D341Med (cell line): ENCODE measurements around the gene PXDN.
"Not testable (repeated sequence)": the region's sequence is repeated elsewhere in the genome, so short reads cannot be mapped to it uniquely, and the experiment has no call there.

Experiments used
- DNase-seq: peaks from one replicate; pipeline ENCODE4 v3.0.0; 2012; ENCODE audit warnings: low spot score

The PXDN gene

GRCh38 chr2:1744446-1745170 lies at the start of gene PXDN:
Gene PXDN (minus strand): TSS chr2:1744515. CDS start chr2:1744455, 60 bp downstream.
- DNase-seq = peak; percentile 42

GRCh38 chr2:1793868-1794445 lies 49.6 kb upstream of the PXDN start:
- DNase-seq = no peak

GRCh38 chr2:1793001-1793867 lies 48.9 kb upstream of the PXDN start:
- no peak for DNase-seq

DNA sequence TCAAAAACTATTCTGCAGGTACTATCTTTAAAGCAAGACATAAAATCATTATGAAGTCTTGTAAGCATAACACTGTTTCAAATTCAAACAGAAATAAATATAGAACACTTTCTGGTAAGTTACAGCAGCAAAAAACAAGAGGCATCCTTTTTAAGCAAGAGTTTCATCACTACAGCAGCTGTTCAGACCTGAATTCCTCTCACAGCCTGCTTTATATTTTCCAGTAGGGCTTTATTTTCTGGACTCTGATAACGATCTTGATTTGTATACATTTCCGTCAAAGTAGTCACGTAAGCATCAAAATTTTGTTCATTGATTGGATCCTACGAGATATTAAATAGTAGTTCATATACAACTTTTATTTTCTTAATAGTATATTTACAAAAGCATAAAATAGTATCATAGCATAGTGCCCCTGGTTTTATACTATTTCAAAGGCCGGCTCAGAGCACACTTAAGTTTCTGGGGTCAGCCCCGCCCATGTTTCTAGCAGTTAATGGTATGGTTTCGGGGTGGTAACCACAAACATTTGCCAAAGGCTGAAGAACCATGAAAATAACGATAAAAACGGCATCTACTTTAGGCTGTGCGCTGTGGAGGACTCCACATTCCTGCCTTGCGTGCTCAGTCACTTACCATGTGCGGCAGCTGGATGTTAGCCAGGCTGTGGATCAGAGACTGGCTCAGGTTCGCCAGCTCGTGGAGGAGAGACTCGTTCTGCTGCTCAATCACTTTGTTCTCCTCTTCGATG lies 47.5 kb upstream of the PXDN start:
- no peak for DNase-seq

DNA sequence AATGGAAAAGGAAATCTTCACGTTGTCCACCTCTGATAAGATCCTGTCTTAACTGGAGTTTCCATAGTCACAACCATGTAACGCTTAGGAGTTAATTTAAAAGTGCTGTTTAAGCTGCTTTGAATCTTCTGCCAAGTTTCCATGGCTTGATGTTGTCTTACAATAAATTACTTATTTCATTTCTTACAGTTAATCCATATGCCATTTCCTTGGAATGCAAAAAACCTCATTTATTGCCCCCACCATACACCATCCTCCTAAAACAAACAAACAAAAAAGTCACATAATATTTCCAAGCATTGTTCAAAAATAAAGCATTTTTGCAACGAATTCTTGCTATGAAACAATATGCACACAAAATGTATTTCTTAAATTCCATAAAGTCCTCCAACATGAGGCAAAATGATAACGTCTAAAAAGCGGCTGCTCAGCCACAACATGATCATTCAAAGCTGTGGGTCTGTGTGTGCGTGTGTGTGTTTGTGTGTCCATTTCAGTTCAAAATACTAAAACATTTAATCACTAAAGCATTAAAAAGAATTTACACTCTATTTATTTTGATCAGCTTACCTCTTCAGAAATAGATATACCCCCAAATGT lies 46.8 kb upstream of the PXDN start:
- no peak for DNase-seq

DNA sequence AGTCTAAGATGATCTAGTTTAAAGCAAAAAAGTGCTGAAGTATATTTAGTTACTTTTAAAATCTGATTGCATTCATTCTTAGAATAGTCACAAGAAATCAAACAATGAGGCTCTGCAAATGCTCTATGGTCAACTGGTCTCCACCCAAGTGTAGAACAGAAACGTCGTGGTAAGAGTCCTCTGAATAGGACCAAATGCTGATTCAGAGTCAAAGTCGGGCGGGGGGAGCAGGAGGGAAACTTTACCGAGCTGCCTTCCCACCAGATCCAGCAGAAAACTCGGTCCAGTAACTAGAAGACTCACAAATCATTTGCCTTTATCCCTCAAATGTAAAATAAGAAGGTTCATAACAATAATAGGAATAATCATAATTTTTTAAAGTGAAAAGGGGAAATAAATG lies 46.2 kb upstream of the PXDN start:
- no peak for DNase-seq

- no peak for DNase-seq
These were observed 45.3 kb upstream of the PXDN start for GRCh38 chr2:1789610-1790009.

GRCh38 chr2:1788478-1788959 lies 44.2 kb upstream of the PXDN start:
- DNase-seq = no peak

DNA sequence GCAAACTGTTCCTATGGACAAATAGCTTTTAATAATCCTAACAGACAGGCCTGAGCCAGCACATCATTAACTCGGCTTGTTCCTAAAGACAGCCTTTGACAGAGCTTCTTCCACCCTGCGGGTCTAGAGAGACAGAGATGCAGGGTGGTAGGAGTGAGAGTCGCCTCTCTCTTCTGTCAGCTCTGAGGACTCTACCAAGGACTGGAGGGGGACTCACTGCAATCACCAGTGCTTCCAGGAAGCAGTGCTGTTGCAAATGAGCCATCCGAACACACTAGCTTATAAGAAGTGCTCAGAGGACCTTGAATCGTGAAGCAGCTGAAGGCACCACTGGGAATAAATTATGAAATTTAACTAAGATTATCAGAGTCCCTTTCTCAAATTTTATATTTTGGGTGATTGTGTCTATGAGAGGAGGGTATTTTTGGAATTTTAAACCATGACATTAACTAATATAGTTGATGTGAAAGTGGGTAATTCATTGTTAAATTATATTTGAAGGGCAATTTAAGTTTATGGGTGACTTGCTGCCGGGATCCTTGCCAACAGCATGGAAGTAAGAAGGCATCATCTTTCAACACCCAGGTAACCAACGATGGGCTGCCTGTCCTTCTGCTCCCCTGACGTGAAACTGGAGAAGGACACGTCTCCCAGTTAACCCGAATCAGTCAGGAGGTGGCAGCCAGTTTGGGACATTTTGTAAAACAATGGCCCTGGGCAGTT lies 43.6 kb upstream of the PXDN start:
- DNase-seq = no peak

DNA sequence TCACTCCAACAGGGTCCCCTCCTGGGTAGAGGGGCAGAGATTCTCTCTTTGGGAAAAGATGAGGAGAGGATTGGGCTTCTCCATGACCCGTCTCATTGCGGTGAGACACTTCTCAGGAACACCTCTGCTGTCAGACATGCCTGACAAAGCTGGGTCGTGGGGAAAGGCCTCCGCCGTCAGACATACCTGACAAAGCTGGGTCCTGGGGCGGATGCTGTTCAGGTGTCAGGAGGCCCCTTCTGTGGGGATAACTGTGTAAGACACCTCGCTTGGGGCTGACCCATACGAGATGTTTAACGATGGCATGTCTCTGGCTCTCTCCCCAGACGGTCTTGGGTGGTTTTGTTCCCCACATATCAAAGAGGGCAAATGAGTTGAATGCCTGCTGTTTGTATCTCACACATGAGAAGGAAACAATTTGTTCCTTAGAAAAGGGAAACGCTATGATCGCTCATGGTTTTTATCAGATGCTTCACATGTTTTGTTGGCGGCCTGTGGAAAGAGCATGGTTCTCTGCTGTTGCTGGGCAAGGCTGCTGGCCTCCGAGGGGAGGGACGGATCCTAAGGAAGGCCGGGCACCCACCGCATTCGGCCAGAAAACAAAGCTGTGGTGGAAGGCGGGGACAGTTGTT lies 40.8 kb upstream of the PXDN start:
- no peak for DNase-seq

DNA sequence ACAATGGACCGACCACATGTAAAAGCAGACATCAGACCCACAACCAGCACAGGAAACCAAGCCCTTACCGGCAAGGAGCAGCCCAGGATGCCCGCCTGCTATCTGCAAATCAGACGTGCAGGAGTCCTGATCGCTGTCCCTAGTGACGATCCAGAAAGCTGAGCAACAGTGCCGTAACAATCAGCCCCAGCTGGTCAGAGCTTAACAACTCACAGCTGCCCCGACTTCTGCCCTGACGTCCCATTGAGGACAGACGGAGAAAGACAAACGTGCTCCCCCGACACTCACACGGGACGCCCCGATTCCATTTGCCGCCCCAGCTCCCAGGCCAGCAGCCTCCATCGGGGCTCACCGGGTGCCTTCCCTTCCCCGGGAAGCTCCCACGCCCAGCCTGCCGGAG lies 39.8 kb upstream of the PXDN start:
- no peak for DNase-seq

DNA sequence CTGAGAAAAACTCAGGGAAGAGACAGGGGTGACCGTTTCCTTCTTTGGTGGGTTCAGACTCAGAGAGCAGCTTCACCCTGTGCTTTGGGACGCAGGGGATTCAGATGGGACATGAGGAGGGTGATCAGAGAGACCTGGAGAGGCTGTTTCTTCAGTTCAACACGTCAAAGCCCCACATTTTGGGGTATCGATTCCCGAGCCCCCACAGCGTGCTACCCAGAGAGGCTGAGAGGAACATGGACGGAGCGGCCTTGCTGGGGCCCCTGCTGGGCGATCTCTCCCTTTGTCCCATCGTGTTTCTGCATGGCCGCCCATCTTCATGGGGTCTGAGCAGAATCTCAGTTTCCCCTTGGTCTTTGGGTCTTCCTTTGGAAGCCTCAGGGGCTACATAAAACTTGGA lies 38.2 kb upstream of the PXDN start:
- DNase-seq = no peak

- no peak for DNase-seq
These were observed 37.2 kb upstream of the PXDN start for GRCh38 chr2:1781291-1782080.

GRCh38 chr2:1780693-1781092 lies 36.4 kb upstream of the PXDN start:
- no peak for DNase-seq

DNA sequence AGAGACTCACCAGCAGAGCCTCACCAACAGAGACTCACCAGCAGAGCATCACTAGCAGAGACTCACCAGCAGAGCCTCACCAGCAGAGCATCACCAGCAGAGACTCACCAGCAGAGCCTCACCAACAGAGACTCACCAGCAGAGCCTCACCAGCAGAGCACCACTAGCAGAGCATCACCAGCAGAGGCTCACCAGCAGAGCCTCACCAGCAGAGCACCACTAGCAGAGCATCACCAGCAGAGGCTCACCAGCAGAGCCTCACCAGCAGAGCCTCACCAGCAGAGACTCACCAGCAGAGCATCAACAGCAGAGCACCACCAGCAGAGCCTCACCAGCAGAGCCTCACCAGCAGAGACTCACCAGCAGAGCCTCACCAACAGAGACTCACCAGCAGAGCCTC lies 35.7 kb upstream of the PXDN start:
- DNase-seq = not testable (repeated sequence)

- DNase-seq = no peak
These were observed 34.3 kb upstream of the PXDN start for GRCh38 chr2:1778566-1778965.

GRCh38 chr2:1777781-1778180 lies 33.5 kb upstream of the PXDN start:
- DNase-seq = no peak

DNA sequence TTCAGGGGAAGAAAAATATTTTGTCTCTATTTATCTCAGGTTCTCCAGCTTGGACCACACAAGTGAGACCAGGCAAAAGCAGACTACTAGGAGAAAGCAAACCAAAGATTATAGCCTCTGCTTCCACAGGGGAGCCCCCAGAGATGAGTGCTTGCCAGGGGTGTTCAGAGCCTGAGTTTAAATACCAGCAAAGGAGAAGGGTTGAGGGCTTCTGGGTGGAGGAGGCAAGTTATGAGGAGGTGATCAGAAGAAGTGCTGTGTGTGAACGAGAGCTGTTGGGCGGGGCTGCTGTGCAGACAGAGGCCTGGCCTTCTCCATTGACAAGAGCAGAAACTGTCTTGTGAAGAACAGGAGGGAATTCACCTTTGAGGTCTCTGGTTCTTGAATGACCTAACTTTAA lies 32.8 kb upstream of the PXDN start:
- DNase-seq = no peak

GRCh38 chr2:1775511-1776035 lies 31.3 kb upstream of the PXDN start:
- DNase-seq = no peak

DNA sequence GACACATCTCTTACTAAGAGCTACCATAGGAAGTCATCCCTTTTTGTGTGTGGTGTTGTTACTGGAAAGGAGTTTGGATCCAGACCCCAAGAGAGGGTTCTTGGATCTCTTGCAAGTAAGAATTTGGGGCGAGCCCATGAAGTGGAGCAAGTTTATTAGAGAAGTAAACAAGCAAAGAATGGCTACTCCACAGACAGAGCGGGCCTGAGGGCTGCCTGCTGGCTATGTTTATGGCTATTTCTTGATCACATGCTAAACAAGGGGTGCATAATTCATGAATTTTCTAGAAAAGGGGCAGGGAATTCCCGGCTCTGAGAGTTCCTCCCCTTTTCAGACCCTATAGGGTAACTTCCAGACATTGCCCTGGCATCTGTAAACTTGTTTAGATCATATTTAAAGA lies 30.6 kb upstream of the PXDN start:
- DNase-seq = no peak
